B cell (primary cell): ENCODE measurements around the gene RCAN1. TPM values are rescaled to one million over a fixed set of nuclear protein-coding genes. Genes with fewer than 3 reads are reported as not detected.

ENCODE experiments used
- ATAC-seq: fragments of 200-7000 bp; cut with Tn5 transposase; one replicate; pipeline ENCODE4 v1.10.0; 2021; ENCODE audit warnings: low read depth, mild to moderate bottlenecking, moderate number of reproducible peaks, moderate library complexity
- CTCF ChIA-PET: fragments of 350-600 bp; sonication (Branson Sonifier 250); formaldehyde crosslinking; loops from one replicate; lab custom pipeline; 2021; ENCODE audit warnings: antibody characterized with exemption, inconsistent platforms; lab: Charles Lee
- POLR2A ChIA-PET: fragments of 350-600 bp; sonication (Branson Sonifier 250); formaldehyde crosslinking; loops from one replicate; lab custom pipeline; 2021; ENCODE audit warnings: antibody characterized with exemption; lab: Charles Lee
- DNase-seq: peaks from one replicate; pipeline ENCODE4 v3.0.0; 2013
- H2AFZ ChIP-seq: 2 replicates; pipeline ENCODE4 v1.6.1; 2012; ENCODE audit warnings: mild to moderate bottlenecking, low read depth, low read length; ENCODE audit not compliant: insufficient read depth, poor library complexity, severe bottlenecking
- H3K27ac ChIP-seq, 2 donors: 1 replicate in 1 of 2; 2 replicates in 1 of 2; pipeline ENCODE4 v1.5.1; 2012 to 2013; ENCODE audit warnings: low read length in 2 of 2, mild to moderate bottlenecking in 2 of 2, moderate library complexity in 1 of 2
- H3K27me3 ChIP-seq, 4 experiments: fragments of 200-600 bp in 1 of 4; sonication (generic) in 1 of 4; replicated peaks in 1 of 4; 1 replicate in 2 of 4; 2 replicates in 2 of 4; pipeline versions ENCODE4 v1.6.1 to v1.7.0; 2013 to 2016; ENCODE audit warnings: low read length in 3 of 4, mild to moderate bottlenecking in 2 of 4, mixed read lengths in 1 of 4, moderate library complexity in 1 of 4; ENCODE audit not compliant: insufficient read depth in 4 of 4, control insufficient read depth in 3 of 4; ENCODE audit errors: control extremely low read depth in 1 of 4
- H3K36me3 ChIP-seq, 2 experiments: replicated peaks in 1 of 2; 1 replicate in 1 of 2; 2 replicates in 1 of 2; pipeline versions ENCODE4 v1.6.1 to v1.7.1; 2013; ENCODE audit warnings: low read length in 1 of 2; ENCODE audit not compliant: insufficient read depth in 2 of 2, control insufficient read depth in 1 of 2; ENCODE audit errors: control extremely low read depth in 1 of 2, extremely low read depth in 1 of 2
- H3K4me1 ChIP-seq, 2 donors: fragments of 200-600 bp in 1 of 2; sonication (generic) in 1 of 2; 1 replicate in 1 of 2; 2 replicates in 1 of 2; pipeline versions ENCODE4 v1.5.1 to v1.6.1; 2013 to 2017; ENCODE audit warnings: low read length in 2 of 2; ENCODE audit not compliant: control insufficient read depth in 2 of 2, insufficient read depth in 2 of 2
- H3K4me2 ChIP-seq: replicated peaks from 2 replicates; pipeline ENCODE3; 2012; ENCODE audit warnings: mild to moderate bottlenecking, low read depth, low read length; ENCODE audit not compliant: poor library complexity, severe bottlenecking
- H3K4me3 ChIP-seq, 5 experiments: fragments of 200-600 bp in 1 of 5; sonication (generic) in 1 of 5; 1 replicate in 3 of 5; 2 replicates in 2 of 5; pipeline versions ENCODE4 v1.5.1 to v1.7.0; 2011 to 2016; ENCODE audit warnings: low read length in 4 of 5, mild to moderate bottlenecking in 4 of 5, low read depth in 2 of 5, control low read depth in 1 of 5, moderate library complexity in 1 of 5; ENCODE audit not compliant: insufficient read depth in 1 of 5; ENCODE audit errors: control extremely low read depth in 1 of 5, extremely low read depth in 1 of 5
- H3K79me2 ChIP-seq: fragments of 200-600 bp; sonication (generic); one replicate; pipeline ENCODE4 v1.6.0; 2016; ENCODE audit warnings: low read length; ENCODE audit not compliant: control insufficient read depth, insufficient read depth
- H3K9ac ChIP-seq: fragments of 200-600 bp; sonication (generic); 2 replicates; pipeline ENCODE4 v1.6.1; 2017; ENCODE audit warnings: mild to moderate bottlenecking, low read length, moderate library complexity
- H3K9me3 ChIP-seq, 3 donors: one replicate each; pipeline versions ENCODE4 v1.6.1 to v1.7.1; 2013; ENCODE audit warnings: low read length in 2 of 3; ENCODE audit not compliant: control insufficient read depth in 2 of 3, insufficient read depth in 1 of 3; ENCODE audit errors: control extremely low read depth in 1 of 3
- H4K20me1 ChIP-seq: 2 replicates; pipeline ENCODE4 v1.6.0; 2012; ENCODE audit warnings: mild to moderate bottlenecking, low read length; ENCODE audit not compliant: insufficient read depth, control insufficient read depth, poor library complexity, severe bottlenecking
- H3K27ac Mint-ChIP-seq: one replicate; pipeline ENCODE4 v1.8.0; 2021; ENCODE audit warnings: mixed read lengths
- H3K27me3 Mint-ChIP-seq: one replicate; pipeline ENCODE4 v1.8.0; 2021; ENCODE audit warnings: mixed read lengths
- H3K4me1 Mint-ChIP-seq: one replicate; pipeline ENCODE4 v1.8.0; 2021; ENCODE audit warnings: mixed read lengths
- H3K4me3 Mint-ChIP-seq: one replicate; pipeline ENCODE4 v1.8.0; 2021; ENCODE audit warnings: mixed read lengths
- H3K9me3 Mint-ChIP-seq: one replicate; pipeline ENCODE4 v1.8.0; 2022; ENCODE audit warnings: mixed read lengths; ENCODE audit not compliant: insufficient read depth
- EZH2 ChIP-seq: IDR thresholded peaks from 2 replicates; pipeline ENCODE4 v1.6.1; 2012; ENCODE audit warnings: borderline replicate concordance, low read depth, mild to moderate bottlenecking, moderate library complexity, low read length; ENCODE audit not compliant: insufficient read depth, poor library complexity, severe bottlenecking
- WGBS: methylation state at CpG from one replicate; pipeline ENCODE4 v1.1.5; 2013; ENCODE audit warnings: missing lambda C conversion rate; ENCODE audit not compliant: insufficient coverage; 5-methylcytosine and 5-hydroxymethylcytosine counted together
- intact Hi-C: fragments of 100-400 bp; cut with micrococcal nuclease; formaldehyde crosslinking; loops from one replicate; pipeline ENCODE4 v1.10.0; 2022
- polyA plus RNA-seq: library from polyadenylated mRNA; depleted of rRNA; stranded (reverse); fragments of >200 nt; gene quantifications from 2 replicates; pipeline ENCODE4 v1.2.3, GENCODE V29; 2012
- total RNA-seq, 2 donors: library from RNA; stranded (reverse); fragments of 120-200 nt in 1 of 2; gene quantifications; 1 replicate in 1 of 2; 2 replicates in 1 of 2; pipeline versions ENCODE4 v1.2.3 to v1.2.4, GENCODE V29; 2013 to 2022
- TF ChIP-seq, protein P1 (sequence below): fragments of 200-600 bp; IDR thresholded peaks from one replicate; pipeline ENCODE4 v1.8.0; 2022; ENCODE audit warnings: antibody characterized with exemption, mild to moderate bottlenecking

The RCAN1 gene
- total and polyA plus RNA-seq, 2 donors (not counting 1 experiment from before 2014, with no cell fraction given) = 0.97 to 4.4 TPM

DNA sequence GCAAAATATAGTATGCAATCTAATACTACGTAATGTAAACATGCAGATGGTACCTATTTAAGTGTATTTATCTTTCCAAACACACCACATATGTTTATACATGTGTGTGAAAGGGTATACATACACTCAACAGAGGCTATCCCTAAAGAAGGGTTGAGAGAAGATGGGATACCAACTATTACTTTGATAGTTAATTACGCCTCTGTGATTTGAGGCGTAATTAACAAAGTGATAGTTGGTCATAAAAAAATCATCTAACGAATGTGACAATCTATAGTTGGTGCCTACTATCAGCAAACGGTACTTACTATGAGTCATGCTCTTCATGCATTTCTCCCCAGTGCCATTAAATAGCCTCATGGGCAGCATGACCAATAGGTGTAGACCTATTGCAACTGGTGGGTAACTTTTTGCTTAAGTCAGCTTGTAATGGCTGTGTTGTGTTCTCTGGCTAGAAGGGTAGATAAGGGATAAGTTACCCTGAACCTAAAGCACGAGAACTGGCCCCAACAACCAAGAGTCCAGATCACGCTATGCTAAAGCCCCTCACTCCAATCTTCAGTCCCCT, 15.3 kb downstream of the RCAN1 start:
- H3K4me1 Mint-ChIP-seq = peaks cover 2% of the 10 kb centered on the region
- ATAC-seq = no peak
- H3K27ac Mint-ChIP-seq = no peak overlapping the region
- Histone ChIP-seq H3K9ac (no peak overlapping the region), H3K4me3 (no peak overlapping the region), H4K20me1 (no peaks in the 10 kb centered on the region), H3K4me2 (no peak overlapping the region), H2AFZ (no peak overlapping the region), H3K4me1 (no peaks in the 10 kb centered on the region), H3K27ac (no peak overlapping the region), H3K9me3 (no peaks in the 10 kb centered on the region), H3K79me2 (peaks cover 5% of the 10 kb centered on the region), H3K36me3 (no peaks in the 10 kb centered on the region), H3K27me3 (no peaks in the 10 kb centered on the region)
- H3K27me3 Mint-ChIP-seq = no peaks in the 10 kb centered on the region
- WGBS = 83% methylated on average over 2 of the region's 7 CpGs
- H3K9me3 Mint-ChIP-seq = no peaks in the 10 kb centered on the region
- TF ChIP-seq, protein P1, sequence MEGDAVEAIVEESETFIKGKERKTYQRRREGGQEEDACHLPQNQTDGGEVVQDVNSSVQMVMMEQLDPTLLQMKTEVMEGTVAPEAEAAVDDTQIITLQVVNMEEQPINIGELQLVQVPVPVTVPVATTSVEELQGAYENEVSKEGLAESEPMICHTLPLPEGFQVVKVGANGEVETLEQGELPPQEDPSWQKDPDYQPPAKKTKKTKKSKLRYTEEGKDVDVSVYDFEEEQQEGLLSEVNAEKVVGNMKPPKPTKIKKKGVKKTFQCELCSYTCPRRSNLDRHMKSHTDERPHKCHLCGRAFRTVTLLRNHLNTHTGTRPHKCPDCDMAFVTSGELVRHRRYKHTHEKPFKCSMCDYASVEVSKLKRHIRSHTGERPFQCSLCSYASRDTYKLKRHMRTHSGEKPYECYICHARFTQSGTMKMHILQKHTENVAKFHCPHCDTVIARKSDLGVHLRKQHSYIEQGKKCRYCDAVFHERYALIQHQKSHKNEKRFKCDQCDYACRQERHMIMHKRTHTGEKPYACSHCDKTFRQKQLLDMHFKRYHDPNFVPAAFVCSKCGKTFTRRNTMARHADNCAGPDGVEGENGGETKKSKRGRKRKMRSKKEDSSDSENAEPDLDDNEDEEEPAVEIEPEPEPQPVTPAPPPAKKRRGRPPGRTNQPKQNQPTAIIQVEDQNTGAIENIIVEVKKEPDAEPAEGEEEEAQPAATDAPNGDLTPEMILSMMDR = no peak
- no peak for TF ChIP-seq EZH2
- DNase-seq = no peak
- intact Hi-C loops = no loop called here
- POLR2A ChIA-PET = no interaction called here
- no peak overlapping the region for H3K4me3 Mint-ChIP-seq
- CTCF ChIA-PET = no interaction called here

DNA sequence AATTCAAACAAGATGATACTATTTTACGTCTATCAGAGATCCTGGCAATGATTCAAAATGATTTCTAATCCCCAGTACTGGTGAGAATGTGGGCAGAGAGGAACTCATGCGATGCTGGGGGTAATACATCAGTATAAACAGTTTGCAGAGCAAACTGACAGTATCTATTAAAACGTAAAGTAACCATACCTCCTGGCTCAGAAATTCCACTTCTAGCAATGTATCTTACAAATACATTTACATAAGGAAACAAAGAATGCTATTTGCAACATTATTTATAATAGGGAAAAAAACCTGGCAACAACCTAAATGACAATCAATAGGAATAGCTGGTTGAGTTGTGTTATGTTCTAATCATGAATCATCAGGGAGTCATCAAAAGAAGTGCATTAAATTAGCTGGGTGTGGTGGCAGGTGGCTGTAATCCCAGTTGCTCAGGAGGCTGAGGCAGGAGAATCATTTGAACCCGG, 15.9 kb downstream of the RCAN1 start:
- no peak overlapping the region for H3K27ac Mint-ChIP-seq
- no peaks in the 10 kb centered on the region for H3K36me3 ChIP-seq
- ATAC-seq (no peak), DNase-seq (no peak)
- H3K4me1 Mint-ChIP-seq = peaks cover 2% of the 10 kb centered on the region
- H3K4me2 ChIP-seq = no peak overlapping the region
- H3K79me2 ChIP-seq = peaks cover 5% of the 10 kb centered on the region
- H4K20me1 ChIP-seq = no peaks in the 10 kb centered on the region
- H3K27me3 ChIP-seq = no peaks in the 10 kb centered on the region
- H3K27me3 Mint-ChIP-seq = no peaks in the 10 kb centered on the region
- intact Hi-C loops = no loop called here
- POLR2A ChIA-PET = no interaction called here
- H3K4me1 ChIP-seq = no peaks in the 10 kb centered on the region
- WGBS = no CpG with 5 or more reads among the region's 4 CpGs
- no peak overlapping the region for H3K4me3 ChIP-seq
- no peak overlapping the region for H3K27ac ChIP-seq
- TF ChIP-seq, protein P1 = no peak
- H2AFZ ChIP-seq = no peak overlapping the region
- H3K9me3 ChIP-seq = no peaks in the 10 kb centered on the region
- CTCF ChIA-PET = no interaction called here
- H3K9me3 Mint-ChIP-seq = no peaks in the 10 kb centered on the region
- H3K9ac ChIP-seq = no peak overlapping the region
- no peak overlapping the region for H3K4me3 Mint-ChIP-seq
